ENCODE measurements around the gene PGC. TPM values are rescaled to one million over a fixed set of nuclear protein-coding genes. Genes with fewer than 3 reads are reported as not detected.

Gene PGC
- total RNA-seq, 1 experiment from 2014 or later, result not detected

GRCh38 chr6:41692080-41692675 lies 55.0 kb downstream of the PGC start:
- no peak overlapping the region for H4K5ac ChIP-seq (ENCODE audit: insufficient read length, low read depth, low read length)
- Mint-ChIP-seq H3K4me1 (peaks cover 23 to 25% of the 10 kb centered on the region in 2 experiments), H3K36me3 (ENCODE audit: insufficient read depth in 1 of 3, low read depth in 3 of 3) (no peaks in the 10 kb centered on the region; a peak in 2 of 7 replicates), H3K9me3 (no peaks in the 10 kb centered on the region; a peak in 1 of 5 replicates), H3K27ac (no peak overlapping the region), H3K4me3 (no peak overlapping the region), H3K27me3 (ENCODE audit: low read depth) (peaks cover 13% of the 10 kb centered on the region)
- no peak overlapping the region for H3K9ac ChIP-seq (ENCODE audit: extremely low read depth, insufficient read length, low read length)
- peaks cover 4% of the 10 kb centered on the region for H4K20me1 ChIP-seq (ENCODE audit: control insufficient read depth, insufficient read depth, insufficient read length)
- no peak overlapping the region for H3K27ac ChIP-seq (ENCODE audit: insufficient read length, low read depth, low read length)
- H3T11ph ChIP-seq (ENCODE audit: low read length), result no peak overlapping the region
- no peaks in the 10 kb centered on the region for H3K9me3 ChIP-seq (ENCODE audit: control insufficient read depth, low read depth, low read length)
- no peak overlapping the region for H2BK120ac ChIP-seq (ENCODE audit: low read depth, low read length, poor library complexity, severe bottlenecking)
- DNase-seq, result no peak
- H3K56ac ChIP-seq (ENCODE audit: insufficient read length, low read depth, low read length), result no peak overlapping the region
- no peaks in the 10 kb centered on the region for H3K23me2 ChIP-seq (ENCODE audit: insufficient read length, low read depth, low read length, poor library complexity, severe bottlenecking)
- H2BK20ac ChIP-seq (ENCODE audit: low read depth, low read length, poor library complexity, severe bottlenecking), result no peak overlapping the region
- H3K18ac ChIP-seq (ENCODE audit: insufficient read length, low read depth, low read length), result no peak overlapping the region
- H2BK15ac ChIP-seq (ENCODE audit: low read depth, low read length), result no peak overlapping the region
- H3K4me1 ChIP-seq (ENCODE audit: insufficient read depth, low read length), result peaks cover 3% of the 10 kb centered on the region; the same call in 1 of the 2 replicates
- no peak overlapping the region for H4K91ac ChIP-seq (ENCODE audit: insufficient read length, low read depth, low read length)
- no peak overlapping the region for H2BK5ac ChIP-seq (ENCODE audit: insufficient read length, low read length)
- H2AFZ ChIP-seq (ENCODE audit: low read length), result no peak overlapping the region
- no peak overlapping the region for H3K14ac ChIP-seq (ENCODE audit: insufficient read depth, low read length)
- H3K4me2 ChIP-seq (ENCODE audit: insufficient read depth, insufficient read length, low read length), result no peak overlapping the region
- H3K79me1 ChIP-seq (ENCODE audit: insufficient read depth, low read depth, low read length, poor library complexity, severe bottlenecking), result no peaks in the 10 kb centered on the region
- H3K4ac ChIP-seq (ENCODE audit: low read depth, low read length), result no peak overlapping the region
- H2AK5ac ChIP-seq (ENCODE audit: insufficient read length, low read length), result no peak overlapping the region
- no peak overlapping the region for H2BK12ac ChIP-seq (ENCODE audit: insufficient read length, low read depth, low read length)
- TF ChIP-seq CTCF (conservative IDR thresholded peaks at IDR 0.05), result no peak
- H3K27me3 ChIP-seq (ENCODE audit: insufficient read depth, low read length), result no peaks in the 10 kb centered on the region
- no peak overlapping the region for H3K23ac ChIP-seq (ENCODE audit: insufficient read length, low read depth, low read length)
- no peak overlapping the region for H4K8ac ChIP-seq (replicated peaks; ENCODE audit: insufficient read length, low read depth, low read length)
- H3K79me2 ChIP-seq (ENCODE audit: insufficient read depth, low read length), result no peaks in the 10 kb centered on the region

Data from H9 (cell line).